Measurements from ENCODE around the gene ATP2A1.
A peak's percentile ranks its signal among the peaks of the same experiment; 100 is the strongest.
"Not testable (repeated sequence)": the region's sequence is repeated elsewhere in the genome, so short reads cannot be mapped to it uniquely, and the experiment has no call there.

Gene ATP2A1

GRCh38 chr16:28924762-28925385 lies 46.6 kb downstream of the ATP2A1 start, which contains the start of gene RABEP2:
Gene RABEP2 (minus strand): TSS chr16:28925238. CDS start chr16:28925163, 75 bp downstream.
- Histone ChIP-seq H3K4me3 (replicated peaks; ENCODE audit: insufficient read depth, low read length) (peak within 1 kb of the TSS; percentile 84), H3K27ac (replicated peaks) (peak within 1 kb of the TSS; percentile 96), H3K27me3 (ENCODE audit: insufficient read depth, poor library complexity, severe bottlenecking) (no peaks in the 10 kb centered on the region)
- peak; percentile 69 to 90 for DNase-seq (ENCODE audit: low read depth in 1 of 2, low spot score in 1 of 2)
- TF ChIP-seq POLR2AphosphoS5 (IDR thresholded peaks at IDR 0.05; ENCODE audit: low read depth), result peak; percentile 5; the same call in 1 of the 2 replicates
- no peak for TF ChIP-seq CTCF (IDR thresholded peaks at IDR 0.05; ENCODE audit: insufficient read depth, low read length)
- 0 out of 2 replicates have a peak, but pooled peaks have one; percentile 5 for TF ChIP-seq GABPA (IDR thresholded peaks at IDR 0.05; ENCODE audit: low read depth)
- TF ChIP-seq SPI1 (IDR thresholded peaks at IDR 0.05; ENCODE audit: borderline replicate concordance, low read depth), result no peak
- no peak for TF ChIP-seq REST (IDR thresholded peaks at IDR 0.05; ENCODE audit: insufficient replicate concordance, low read depth)

- no peaks in the 10 kb centered on the region for H3K27me3 ChIP-seq (ENCODE audit: insufficient read depth, poor library complexity, severe bottlenecking)
- peak overlapping the region; percentile 84 for H3K4me3 ChIP-seq (replicated peaks; ENCODE audit: insufficient read depth, low read length)
- DNase-seq (ENCODE audit: low read depth in 1 of 2, low spot score in 1 of 2), result peak; percentile 73 to 74
- peak overlapping the region; percentile 96 for H3K27ac ChIP-seq (replicated peaks)
- peak; percentile 51 for TF ChIP-seq POLR2AphosphoS5 (IDR thresholded peaks at IDR 0.05; ENCODE audit: low read depth)
- no peak for TF ChIP-seq SPI1 (IDR thresholded peaks at IDR 0.05; ENCODE audit: borderline replicate concordance, low read depth)
- 0 out of 2 replicates have a peak, but pooled peaks have one; percentile 5 for TF ChIP-seq GABPA (IDR thresholded peaks at IDR 0.05; ENCODE audit: low read depth)
These were observed 47.3 kb downstream of the ATP2A1 start for GRCh38 chr16:28925386-28926228.

GRCh38 chr16:28926284-28926683 lies 48.0 kb downstream of the ATP2A1 start:
- DNase-seq (ENCODE audit: low read depth in 1 of 2, low spot score in 1 of 2); H3K27me3 ChIP-seq (ENCODE audit: insufficient read depth, poor library complexity, severe bottlenecking); H3K27ac ChIP-seq (replicated peaks); H3K4me3 ChIP-seq (replicated peaks; ENCODE audit: insufficient read depth, low read length): not testable (repeated sequence)

- H3K27me3 ChIP-seq (ENCODE audit: insufficient read depth, poor library complexity, severe bottlenecking), result no peaks in the 10 kb centered on the region
- no peak for TF ChIP-seq REST (IDR thresholded peaks at IDR 0.05; ENCODE audit: insufficient replicate concordance, low read depth)
- TF ChIP-seq CTCF (IDR thresholded peaks at IDR 0.05; ENCODE audit: insufficient read depth, low read length), result no peak
- no peak overlapping the region for H3K27ac ChIP-seq (replicated peaks)
- H3K4me3 ChIP-seq (replicated peaks; ENCODE audit: insufficient read depth, low read length), result no peak overlapping the region
- DNase-seq (ENCODE audit: low read depth in 1 of 2, low spot score in 1 of 2), result no peak
These were observed 49.5 kb downstream of the ATP2A1 start for GRCh38 chr16:28927815-28928214.

Measured in HL-60 (cell line).